Embryonic facial prominence (tissue), 1 donor: Measurements from ENCODE around the gene SEPTIN2.
"Not testable (repeated sequence)": the region's sequence is repeated elsewhere in the genome, so short reads cannot be mapped to it uniquely, and the experiment has no call there.

Source experiments
- DNase-seq: peaks from one replicate; pipeline ENCODE4 v3.0.0-alpha.2; 2016; ENCODE audit errors: extremely low spot score

SEPTIN2 gene

GRCh38 chr2:241315879-241316631, at the start of gene SEPTIN2:
TSS of gene SEPTIN2 (plus strand) at chr2:241315925. CDS start at chr2:241324233, 8,308 bp downstream.
- no peak for DNase-seq

- no peak for DNase-seq
Measured at GRCh38 chr2:241267249-241268067, 48.3 kb upstream of the SEPTIN2 start.

GRCh38 chr2:241268306-241268705, 47.4 kb upstream of the SEPTIN2 start:
- DNase-seq: no peak

- no peak for DNase-seq
Measured at GRCh38 chr2:241268716-241269445, 46.8 kb upstream of the SEPTIN2 start.

- DNase-seq: no peak
Measured at GRCh38 chr2:241269707-241270520, 45.8 kb upstream of the SEPTIN2 start.

GRCh38 chr2:241270531-241270930, 45.2 kb upstream of the SEPTIN2 start:
- no peak for DNase-seq

GRCh38 chr2:241271706-241272302, 43.9 kb upstream of the SEPTIN2 start:
- DNase-seq: no peak

- no peak for DNase-seq
Measured at GRCh38 chr2:241272303-241273209, 43.2 kb upstream of the SEPTIN2 start.

GRCh38 chr2:241273210-241274020, 42.3 kb upstream of the SEPTIN2 start:
- no peak for DNase-seq

GRCh38 chr2:241274127-241274526, 41.6 kb upstream of the SEPTIN2 start:
- no peak for DNase-seq

GRCh38 chr2:241275504-241275903, 40.2 kb upstream of the SEPTIN2 start:
- DNase-seq: no peak

GRCh38 chr2:241275910-241276309, 39.8 kb upstream of the SEPTIN2 start:
- DNase-seq: no peak

GRCh38 chr2:241278306-241278705, 37.4 kb upstream of the SEPTIN2 start:
- not testable (repeated sequence) for DNase-seq

GRCh38 chr2:241279413-241279812, 36.3 kb upstream of the SEPTIN2 start:
- no peak for DNase-seq

GRCh38 chr2:241279828-241280227, 35.9 kb upstream of the SEPTIN2 start:
- DNase-seq: no peak

GRCh38 chr2:241280291-241280690, 35.4 kb upstream of the SEPTIN2 start:
- DNase-seq: no peak

- DNase-seq: no peak
Measured at GRCh38 chr2:241282555-241282954, 33.2 kb upstream of the SEPTIN2 start.

- no peak for DNase-seq
Measured at GRCh38 chr2:241285596-241285995, 30.1 kb upstream of the SEPTIN2 start.
